GM15510 (cell line): Measurements from ENCODE around the gene MRFAP1.

Experiments
- POLR2A ChIP-seq: IDR thresholded peaks from 3 replicates; pipeline ENCODE4 v1.6.1; 2011; ENCODE audit warnings: borderline replicate concordance; ENCODE audit not compliant: insufficient read length; ENCODE audit errors: extremely low read depth

MRFAP1 gene

DNA sequence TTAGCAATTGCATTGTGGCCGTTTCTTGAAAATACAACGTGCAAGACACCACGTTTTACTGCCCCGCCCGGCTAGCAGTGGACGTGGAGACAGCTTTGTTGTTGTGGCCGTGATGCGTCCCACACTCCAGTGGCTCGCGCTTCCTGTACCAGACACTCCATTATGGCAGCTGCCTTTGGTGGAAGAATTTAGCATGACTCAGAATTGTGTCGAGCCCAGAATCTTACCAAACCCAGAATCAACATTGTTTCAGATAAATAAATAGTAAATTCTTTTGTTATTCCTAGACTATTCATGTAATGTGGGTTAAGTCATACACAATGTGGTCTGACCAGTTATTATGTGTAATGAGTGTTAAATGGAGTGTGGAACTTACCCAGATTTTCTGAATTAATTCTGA, 27.9 kb downstream of the MRFAP1 start:
- no peak for TF ChIP-seq POLR2A

GRCh38 chr4:6671648-6672047, 31.2 kb downstream of the MRFAP1 start:
- TF ChIP-seq POLR2A: no peak

DNA sequence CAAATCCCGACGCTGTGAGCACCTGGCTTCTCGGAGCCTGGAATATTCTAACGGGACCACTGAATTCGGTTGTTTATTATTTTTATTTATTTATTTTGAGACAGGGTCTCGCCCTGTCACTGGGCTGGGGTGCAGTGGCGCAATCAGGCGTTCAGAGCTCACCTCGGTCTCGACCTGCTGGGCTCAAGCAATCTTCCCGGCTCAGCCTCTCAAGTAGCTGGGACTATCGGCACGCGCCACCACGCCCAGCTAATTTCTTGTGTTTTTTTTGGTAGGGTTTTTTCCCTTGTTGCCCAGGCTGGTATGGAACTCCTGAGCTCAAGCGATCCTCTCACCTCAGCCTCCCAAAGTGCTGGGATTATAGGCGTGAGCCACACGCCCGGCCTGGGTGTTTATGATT, 31.6 kb downstream of the MRFAP1 start:
- TF ChIP-seq POLR2A: no peak

DNA sequence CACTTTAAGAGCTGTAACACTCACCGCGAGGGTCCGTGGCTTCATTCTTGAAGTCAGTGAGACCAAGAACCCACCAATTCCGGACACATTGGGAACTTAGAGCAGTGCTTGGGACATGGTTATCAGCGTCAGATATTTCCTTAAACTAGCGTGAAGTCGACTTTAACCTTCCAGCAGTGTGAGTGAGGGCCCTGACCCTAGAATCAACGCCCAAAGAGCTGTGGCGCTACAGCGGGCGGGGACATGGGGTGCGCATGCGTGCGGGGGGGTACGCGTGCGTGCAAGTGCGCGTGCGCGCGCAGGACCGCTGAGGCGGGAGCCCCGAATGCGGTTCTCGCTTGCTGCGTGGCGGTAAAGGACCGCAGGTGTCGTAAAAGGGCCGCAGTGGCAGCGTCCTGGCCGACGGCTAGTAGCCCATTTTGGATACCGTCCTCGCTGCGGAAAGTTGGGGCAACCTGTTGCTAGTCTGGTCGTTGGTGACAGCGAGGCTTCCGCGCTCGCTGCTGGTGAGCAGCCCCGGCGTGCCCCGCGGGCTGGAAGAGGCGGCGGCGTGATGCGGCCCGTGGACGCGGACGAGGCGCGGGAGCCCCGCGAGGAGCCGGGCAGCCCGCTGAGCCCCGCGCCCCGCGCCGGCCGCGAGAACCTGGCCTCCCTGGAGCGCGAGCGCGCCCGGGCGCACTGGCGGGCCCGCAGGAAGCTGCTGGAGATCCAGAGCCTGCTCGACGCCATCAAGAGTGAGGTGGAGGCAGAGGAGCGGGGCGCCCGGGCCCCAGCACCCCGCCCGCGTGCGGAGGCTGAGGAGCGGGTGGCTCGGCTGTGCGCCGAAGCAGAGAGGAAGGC, 33.4 kb downstream of the MRFAP1 start:
- peak; percentile 78 for TF ChIP-seq POLR2A

DNA sequence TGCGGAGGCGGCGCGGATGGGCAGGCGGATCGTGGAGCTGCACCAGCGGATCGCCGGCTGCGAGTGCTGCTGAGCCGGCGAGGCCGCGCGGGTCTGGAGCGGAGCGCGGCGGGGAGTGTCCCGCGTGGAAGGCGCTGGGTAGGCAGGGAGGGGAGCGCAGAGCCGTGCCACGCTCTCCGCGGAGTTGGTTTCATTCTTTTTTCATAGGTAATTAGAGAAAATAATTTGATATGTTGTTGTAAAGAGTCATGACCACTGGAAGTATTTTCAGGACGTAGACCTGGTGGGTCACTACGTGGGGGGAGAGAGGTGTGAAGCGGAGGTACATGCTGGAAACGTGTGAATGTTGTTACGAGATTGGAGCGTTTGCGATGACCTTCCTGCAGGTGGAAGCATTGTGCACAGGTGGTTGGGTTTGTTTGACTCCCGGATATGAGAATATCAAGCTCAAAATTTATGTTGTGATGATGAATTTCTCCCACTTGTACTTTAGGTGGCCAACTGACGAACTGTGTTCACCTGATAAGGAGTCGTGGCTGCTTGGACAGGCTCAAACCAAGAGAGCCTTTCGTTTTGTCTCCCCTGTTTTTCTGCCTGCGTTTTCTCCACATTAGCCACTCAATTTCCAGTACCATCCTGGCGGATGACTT, 34.1 kb downstream of the MRFAP1 start:
- TF ChIP-seq POLR2A: no peak

DNA sequence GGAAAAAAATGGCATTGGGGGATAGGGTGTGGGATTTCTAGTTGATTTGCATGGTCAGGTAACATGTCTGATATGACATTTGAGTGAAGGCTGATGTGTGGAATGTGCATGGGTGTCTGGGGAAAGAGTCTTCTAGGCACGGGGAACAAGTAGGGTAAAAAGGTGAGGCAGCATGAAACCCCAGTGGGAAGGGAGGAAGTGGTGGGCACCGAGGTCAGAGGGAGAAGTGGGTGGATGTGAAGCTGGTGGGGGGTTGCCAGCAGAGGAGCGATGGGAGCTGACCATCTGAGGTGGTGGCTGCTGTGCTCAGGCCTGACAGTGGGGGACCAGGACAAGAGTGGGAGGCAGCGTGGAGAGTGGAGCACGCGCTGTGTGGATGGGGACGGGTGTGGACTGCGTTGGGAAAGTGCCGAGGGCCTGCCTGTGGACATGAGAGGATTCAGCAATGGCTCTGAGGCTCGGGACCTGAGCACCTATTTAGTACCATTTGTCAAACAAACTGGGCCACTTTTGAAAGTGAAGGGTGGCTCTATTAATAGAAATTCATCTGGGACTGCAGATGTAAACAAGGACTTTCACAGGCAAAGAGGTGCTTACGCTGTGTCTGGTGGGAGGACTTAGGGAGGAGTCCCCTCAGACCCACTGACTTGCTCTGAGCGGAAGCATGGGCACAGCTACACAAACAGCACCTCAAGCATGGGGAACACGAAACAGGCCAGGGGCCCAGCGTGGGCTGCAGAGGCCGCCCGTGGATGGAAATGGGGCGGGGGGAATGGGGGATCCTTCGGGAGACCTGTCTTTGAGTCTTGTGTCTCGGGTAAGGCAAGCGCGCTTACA, 36.5 kb downstream of the MRFAP1 start:
- TF ChIP-seq POLR2A: no peak

DNA sequence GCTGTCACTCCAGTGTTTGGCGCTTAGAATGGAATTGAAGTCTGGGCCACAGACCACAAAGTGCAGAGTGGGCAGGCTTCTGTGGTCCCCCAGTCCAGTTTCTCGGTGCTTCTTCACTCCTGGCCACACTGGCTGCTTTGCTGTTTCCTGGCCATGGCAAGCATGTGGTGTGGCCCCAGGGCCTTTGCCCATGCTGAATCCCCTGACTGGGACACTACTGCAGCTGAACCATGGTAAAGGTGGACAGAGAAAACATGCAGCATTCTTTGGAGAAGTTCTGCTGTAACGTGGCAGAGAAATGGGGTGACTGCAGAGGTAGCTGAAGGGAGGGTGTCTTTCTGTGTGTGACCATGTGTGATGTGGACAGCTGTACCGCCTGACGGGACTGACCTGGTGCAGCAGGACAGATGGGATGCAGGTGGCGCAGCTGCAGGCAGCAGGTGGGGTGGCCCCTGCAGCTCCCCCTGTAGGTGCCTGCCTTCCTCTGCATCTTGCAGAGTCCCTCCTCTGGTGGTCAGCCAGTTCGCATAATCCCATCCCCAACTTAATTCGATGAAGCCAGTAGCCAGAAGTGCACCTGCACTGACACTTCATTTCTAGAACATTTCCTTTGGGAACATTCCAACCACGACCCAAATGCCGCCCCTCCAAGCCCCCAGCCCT, 40.0 kb downstream of the MRFAP1 start:
- TF ChIP-seq POLR2A: no peak

- TF ChIP-seq POLR2A: no peak
Observed at GRCh38 chr4:6681191-6681590, 40.7 kb downstream of the MRFAP1 start.

- TF ChIP-seq POLR2A: no peak
Observed at GRCh38 chr4:6682862-6683590, 42.5 kb downstream of the MRFAP1 start.

DNA sequence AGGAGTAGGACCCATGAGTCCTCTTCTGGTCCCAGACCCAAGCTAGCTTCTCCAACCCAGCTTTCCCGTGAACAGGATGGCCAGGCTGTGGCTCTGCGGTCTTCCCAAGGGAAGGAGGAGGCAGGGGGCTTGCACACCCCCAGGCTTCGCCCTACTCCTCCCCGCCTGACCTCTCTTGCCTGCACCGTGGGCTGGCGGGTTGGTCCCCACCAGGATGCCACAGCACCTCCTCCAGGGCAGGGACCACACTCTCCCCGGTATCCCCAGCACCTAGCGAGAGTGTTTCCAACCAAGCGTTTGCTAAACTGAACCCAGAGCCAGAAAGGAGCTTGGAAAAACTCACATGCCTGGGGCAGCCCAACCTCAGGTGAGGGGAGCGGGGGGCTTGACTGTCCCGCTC, 44.2 kb downstream of the MRFAP1 start:
- no peak for TF ChIP-seq POLR2A

DNA sequence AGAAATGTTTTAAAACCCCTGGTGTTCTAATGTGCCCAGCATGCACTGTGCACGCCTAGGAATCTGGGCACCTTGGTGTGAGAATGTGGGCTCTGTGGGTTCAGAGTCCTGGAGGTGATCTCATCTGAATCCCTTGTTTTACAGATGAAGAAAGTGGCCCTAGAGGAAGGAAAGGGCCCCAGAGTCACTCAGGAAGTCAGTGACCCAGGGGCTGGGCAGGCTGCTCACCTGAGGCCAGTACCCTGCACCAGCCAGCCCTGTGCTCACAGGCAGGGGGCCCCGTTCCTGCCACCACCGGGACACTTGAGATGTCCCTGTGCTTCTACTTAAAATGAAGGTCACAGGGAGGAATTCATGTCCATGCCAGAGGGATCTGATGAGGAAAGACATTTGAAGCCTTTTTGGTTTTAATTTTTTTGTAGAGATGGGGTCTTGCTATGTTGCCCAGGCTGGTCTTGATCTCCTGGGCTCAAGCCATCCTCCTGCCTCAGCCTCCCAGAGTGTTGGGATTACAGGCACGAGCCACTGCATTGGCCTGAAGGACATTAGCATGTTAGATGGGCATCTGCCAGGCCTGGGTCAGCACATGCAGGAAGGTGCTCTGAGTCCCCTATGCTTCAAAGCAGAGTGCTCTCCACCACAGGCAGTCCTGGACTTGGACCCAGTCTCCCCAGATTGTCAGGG, 45.8 kb downstream of the MRFAP1 start:
- no peak for TF ChIP-seq POLR2A

DNA sequence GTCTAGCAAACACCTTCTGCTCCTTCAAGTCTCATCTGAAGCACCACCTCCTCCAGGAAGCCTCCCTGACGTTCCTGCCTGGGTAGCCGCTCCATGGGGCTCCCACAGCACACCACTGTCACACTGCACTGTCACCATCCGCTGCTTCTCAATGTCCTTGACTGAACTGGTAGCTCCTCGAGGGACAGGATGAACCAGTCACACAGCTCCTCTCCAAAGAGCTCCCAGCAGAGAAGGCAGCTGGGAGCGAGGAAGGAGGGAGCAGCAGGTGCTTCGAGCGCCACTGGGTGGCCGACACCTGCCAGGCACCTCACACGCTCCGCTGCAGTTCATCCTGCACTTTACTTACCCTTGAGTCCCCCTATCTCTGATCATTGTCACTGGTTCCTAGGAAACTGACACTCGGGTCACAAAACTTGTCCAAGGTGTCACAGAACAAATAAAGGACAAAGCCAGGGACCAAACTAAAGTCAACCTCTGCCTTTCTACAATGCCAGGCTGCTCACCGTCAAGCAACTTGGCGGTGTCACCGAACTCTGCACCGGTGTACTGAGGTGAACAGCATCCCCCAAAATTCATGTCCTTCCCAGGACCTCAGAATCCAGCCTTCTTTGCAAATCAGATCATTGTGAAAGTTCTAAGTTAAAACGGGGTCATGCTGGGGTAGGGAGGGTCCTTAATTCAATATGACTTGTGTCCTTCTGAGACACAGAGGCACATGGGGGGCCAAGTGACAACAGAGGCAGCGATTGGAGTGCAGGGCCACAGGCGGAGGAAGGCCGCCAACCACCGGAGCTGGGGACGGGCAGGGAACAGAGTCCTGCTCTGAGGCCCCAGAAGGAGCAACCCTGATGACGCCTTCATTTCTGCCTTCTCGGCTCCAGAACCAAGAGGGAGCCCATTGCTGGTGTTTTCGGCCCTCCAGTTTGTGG, 47.7 kb downstream of the MRFAP1 start:
- TF ChIP-seq POLR2A: no peak

DNA sequence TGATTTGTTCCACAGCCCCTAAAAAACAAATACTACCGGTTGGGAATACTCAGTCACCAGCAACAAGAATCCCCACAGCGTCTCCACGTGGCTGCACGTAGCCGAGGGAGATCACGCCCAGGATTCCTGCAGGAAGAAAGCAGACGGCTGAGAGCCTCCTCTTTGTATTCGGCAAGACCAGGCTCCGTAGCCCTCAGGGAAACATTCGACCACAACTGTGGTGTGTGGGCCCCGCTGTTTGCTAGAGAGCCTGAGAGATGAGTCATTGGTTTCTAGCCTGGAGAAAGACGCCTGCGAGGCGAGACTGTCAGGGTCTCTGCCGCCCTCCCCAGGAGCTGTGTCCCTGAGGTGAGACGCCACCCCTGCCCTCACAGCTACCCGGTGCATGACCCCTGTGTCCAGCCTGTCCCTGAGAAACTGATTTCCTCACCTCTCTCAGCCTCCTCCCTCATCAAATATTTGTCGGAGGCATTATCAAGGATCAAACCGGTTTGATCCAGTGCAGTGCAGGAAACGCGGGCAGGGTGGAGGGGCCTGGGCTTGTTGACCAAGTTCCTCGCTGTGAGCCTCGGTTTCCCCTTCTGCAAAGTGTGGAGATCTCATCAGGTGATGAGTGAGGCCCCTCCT, 48.5 kb downstream of the MRFAP1 start:
- TF ChIP-seq POLR2A: no peak

DNA sequence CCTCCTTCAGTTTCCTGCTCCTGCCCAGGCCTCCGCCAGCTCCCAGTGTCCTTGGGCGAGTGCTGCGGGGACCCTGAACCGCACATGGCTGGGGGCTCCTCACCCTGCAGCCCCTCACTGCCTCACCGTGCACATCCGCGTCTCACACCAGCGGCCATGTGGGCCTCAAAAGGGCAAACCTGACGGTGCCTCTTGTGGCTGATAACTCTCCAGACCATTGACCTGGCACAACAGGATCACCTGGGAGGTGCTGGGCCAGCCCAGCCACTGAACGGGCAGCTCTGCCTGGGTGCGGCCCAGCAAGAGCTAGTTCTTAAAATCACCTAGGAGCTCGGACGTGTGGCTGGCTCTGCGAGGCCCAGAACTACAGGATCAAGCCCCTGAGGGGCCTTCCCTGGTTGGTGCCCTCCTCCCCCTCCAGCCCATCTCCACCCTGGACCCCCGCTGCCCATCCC, 49.0 kb downstream of the MRFAP1 start:
- no peak for TF ChIP-seq POLR2A
